MM.1S (cell line): ENCODE measurements around the gene DAND5.

Experiments used
- DNase-seq: peaks from one replicate; pipeline ENCODE4 v3.0.0-alpha.2; 2015
- H2AFZ ChIP-seq: fragments of 300-600 bp; sonication (generic); 2 replicates; pipeline ENCODE4 v1.6.0; 2016; ENCODE audit warnings: antibody characterized with exemption, low read length
- H3F3A ChIP-seq: fragments of 300-600 bp; sonication (generic); 2 replicates; pipeline ENCODE4 v1.6.1; 2016; ENCODE audit warnings: mild to moderate bottlenecking, antibody characterized with exemption, low read length, moderate library complexity, mixed read lengths; ENCODE audit not compliant: insufficient read depth
- H3K27ac ChIP-seq: fragments of 300-600 bp; sonication (generic); 2 replicates; pipeline ENCODE4 v1.5.1; 2016; ENCODE audit warnings: mild to moderate bottlenecking, low read length
- H3K27me3 ChIP-seq: fragments of 300-600 bp; sonication (generic); replicated peaks from 2 replicates; pipeline ENCODE4 v1.6.0; 2016; ENCODE audit warnings: low read length; ENCODE audit not compliant: insufficient read depth
- H3K36me3 ChIP-seq: fragments of 300-600 bp; sonication (generic); replicated peaks from 2 replicates; pipeline ENCODE4 v1.6.1; 2016; ENCODE audit warnings: mild to moderate bottlenecking, low read length, mixed read lengths; ENCODE audit not compliant: insufficient read depth
- H3K4me1 ChIP-seq: fragments of 300-600 bp; sonication (generic); 2 replicates; pipeline ENCODE4 v1.6.1; 2016; ENCODE audit warnings: low read length, mixed read lengths
- H3K4me2 ChIP-seq: fragments of 300-600 bp; sonication (generic); 2 replicates; pipeline ENCODE4 v1.6.0; 2016; ENCODE audit warnings: low read depth, low read length
- H3K4me3 ChIP-seq: fragments of 300-600 bp; sonication (generic); 2 replicates; pipeline ENCODE4 v1.5.1; 2016; ENCODE audit warnings: low read length, mixed read lengths
- H3K79me2 ChIP-seq: fragments of 300-600 bp; sonication (generic); 2 replicates; pipeline ENCODE4 v1.6.1; 2016; ENCODE audit warnings: mixed run types, low read length, mixed read lengths
- H3K9ac ChIP-seq: fragments of 300-600 bp; sonication (generic); 2 replicates; pipeline ENCODE4 v1.6.1; 2016; ENCODE audit warnings: low read length, mixed read lengths
- H3K9me2 ChIP-seq: fragments of 300-600 bp; sonication (generic); replicated peaks from 2 replicates; pipeline ENCODE4 v1.6.1; 2016; ENCODE audit warnings: mild to moderate bottlenecking, low read length, mixed read lengths; ENCODE audit not compliant: insufficient read depth
- H3K9me3 ChIP-seq: fragments of 300-600 bp; sonication (generic); replicated peaks from 2 replicates; pipeline ENCODE4 v1.6.1; 2016; ENCODE audit warnings: mild to moderate bottlenecking, low read length, mixed read lengths; ENCODE audit not compliant: insufficient read depth
- H4K20me1 ChIP-seq: fragments of 300-600 bp; sonication (generic); 2 replicates; pipeline ENCODE4 v1.6.1; 2016; ENCODE audit warnings: mild to moderate bottlenecking, low read length, moderate library complexity, mixed read lengths; ENCODE audit not compliant: insufficient read depth
- EZH2 ChIP-seq: fragments of 300-600 bp; sonication (generic); optimal IDR thresholded peaks from 2 replicates; pipeline ENCODE3; 2017; ENCODE audit warnings: low read depth, mild to moderate bottlenecking, antibody characterized with exemption, low read length, mixed read lengths
- EZH2phosphoT487 ChIP-seq: fragments of 300-600 bp; sonication (generic); IDR thresholded peaks from 2 replicates; pipeline ENCODE4 v1.6.1; 2018; ENCODE audit warnings: antibody characterized with exemption, low read length
- TF ChIP-seq, protein P1 (sequence below): fragments of 300-600 bp; sonication (generic); IDR thresholded peaks from 2 replicates; pipeline ENCODE4 v1.5.1; 2016; ENCODE audit warnings: antibody characterized with exemption, low read length, mixed read lengths

The DAND5 gene

GRCh38 chr19:12990853-12991252 is 21.5 kb downstream of the DAND5 start:
- TF ChIP-seq EZH2phosphoT487 (no peak), EZH2 (no peak)
- TF ChIP-seq, protein P1, sequence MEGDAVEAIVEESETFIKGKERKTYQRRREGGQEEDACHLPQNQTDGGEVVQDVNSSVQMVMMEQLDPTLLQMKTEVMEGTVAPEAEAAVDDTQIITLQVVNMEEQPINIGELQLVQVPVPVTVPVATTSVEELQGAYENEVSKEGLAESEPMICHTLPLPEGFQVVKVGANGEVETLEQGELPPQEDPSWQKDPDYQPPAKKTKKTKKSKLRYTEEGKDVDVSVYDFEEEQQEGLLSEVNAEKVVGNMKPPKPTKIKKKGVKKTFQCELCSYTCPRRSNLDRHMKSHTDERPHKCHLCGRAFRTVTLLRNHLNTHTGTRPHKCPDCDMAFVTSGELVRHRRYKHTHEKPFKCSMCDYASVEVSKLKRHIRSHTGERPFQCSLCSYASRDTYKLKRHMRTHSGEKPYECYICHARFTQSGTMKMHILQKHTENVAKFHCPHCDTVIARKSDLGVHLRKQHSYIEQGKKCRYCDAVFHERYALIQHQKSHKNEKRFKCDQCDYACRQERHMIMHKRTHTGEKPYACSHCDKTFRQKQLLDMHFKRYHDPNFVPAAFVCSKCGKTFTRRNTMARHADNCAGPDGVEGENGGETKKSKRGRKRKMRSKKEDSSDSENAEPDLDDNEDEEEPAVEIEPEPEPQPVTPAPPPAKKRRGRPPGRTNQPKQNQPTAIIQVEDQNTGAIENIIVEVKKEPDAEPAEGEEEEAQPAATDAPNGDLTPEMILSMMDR, result no peak
- no peaks in the 10 kb centered on the region for H4K20me1 ChIP-seq
- peaks cover 24% of the 10 kb centered on the region for H3K27me3 ChIP-seq
- H3F3A ChIP-seq, result no peaks in the 10 kb centered on the region
- no peak overlapping the region for H2AFZ ChIP-seq
- DNase-seq, result no peak
- H3K27ac ChIP-seq, result no peak overlapping the region
- H3K4me3 ChIP-seq, result no peak overlapping the region
- no peaks in the 10 kb centered on the region for H3K36me3 ChIP-seq
- H3K79me2 ChIP-seq, result no peaks in the 10 kb centered on the region
- no peak overlapping the region for H3K4me2 ChIP-seq
- H3K9me3 ChIP-seq, result no peaks in the 10 kb centered on the region
- no peak overlapping the region for H3K9ac ChIP-seq
- peaks cover 14% of the 10 kb centered on the region for H3K4me1 ChIP-seq
- H3K9me2 ChIP-seq, result no peaks in the 10 kb centered on the region

- Histone ChIP-seq H3K4me2 (no peak overlapping the region), H3K9ac (no peak overlapping the region), H3K9me2 (no peaks in the 10 kb centered on the region), H3K36me3 (no peaks in the 10 kb centered on the region), H3K9me3 (no peaks in the 10 kb centered on the region), H3K27me3 (peaks cover 29% of the 10 kb centered on the region), H3K27ac (no peak overlapping the region), H4K20me1 (no peaks in the 10 kb centered on the region), H3K4me3 (no peak overlapping the region), H3F3A (no peaks in the 10 kb centered on the region), H3K79me2 (no peaks in the 10 kb centered on the region), H2AFZ (no peak overlapping the region), H3K4me1 (peaks cover 14% of the 10 kb centered on the region)
- TF ChIP-seq EZH2phosphoT487, result no peak
- no peak for TF ChIP-seq EZH2
- TF ChIP-seq, protein P1, result no peak
- DNase-seq, result no peak
Observed at GRCh38 chr19:12991296-12991695, 21.9 kb downstream of the DAND5 start.

DNA sequence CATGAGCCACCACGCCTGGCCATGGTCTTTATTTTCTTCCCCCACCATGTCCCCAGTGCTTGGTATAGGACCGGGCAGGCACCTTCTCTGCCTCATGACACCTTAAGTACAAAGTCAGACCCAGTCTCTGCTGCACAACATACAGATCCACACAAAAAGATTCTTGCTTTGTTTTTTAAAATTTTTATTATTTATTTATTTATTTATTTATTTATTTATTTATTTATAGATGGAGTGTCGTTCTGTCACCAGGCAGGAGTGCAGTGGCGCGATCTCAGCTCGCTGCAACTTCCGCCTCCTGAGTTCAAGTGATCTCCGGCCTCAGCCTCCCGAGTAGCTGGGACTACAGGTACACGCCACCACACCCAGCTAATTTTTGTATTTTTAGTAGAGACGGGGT is 23.4 kb downstream of the DAND5 start:
- H3K4me1 ChIP-seq, result peaks cover 5% of the 10 kb centered on the region
- H3K4me3 ChIP-seq, result no peak overlapping the region
- H3K9me2 ChIP-seq, result no peaks in the 10 kb centered on the region
- no peak overlapping the region for H3K4me2 ChIP-seq
- peaks cover 43% of the 10 kb centered on the region for H3K27me3 ChIP-seq
- no peaks in the 10 kb centered on the region for H3K9me3 ChIP-seq
- H2AFZ ChIP-seq, result no peak overlapping the region
- TF ChIP-seq EZH2 (no peak), EZH2phosphoT487 (no peak)
- TF ChIP-seq, protein P1, result no peak
- no peak overlapping the region for H3K9ac ChIP-seq
- no peaks in the 10 kb centered on the region for H4K20me1 ChIP-seq
- no peaks in the 10 kb centered on the region for H3K36me3 ChIP-seq
- H3K27ac ChIP-seq, result no peak overlapping the region
- no peak for DNase-seq
- no peaks in the 10 kb centered on the region for H3F3A ChIP-seq
- no peaks in the 10 kb centered on the region for H3K79me2 ChIP-seq

GRCh38 chr19:12993562-12993961 is 24.2 kb downstream of the DAND5 start:
- TF ChIP-seq EZH2phosphoT487, result no peak
- TF ChIP-seq EZH2, result no peak
- TF ChIP-seq, protein P1, result no peak
- peaks cover 52% of the 10 kb centered on the region for H3K27me3 ChIP-seq

More at GRCh38 chr19:12993562-12993961, 24.2 kb downstream of the DAND5 start:
- DNase-seq, result no peak
- no peaks in the 10 kb centered on the region for H3K9me3 ChIP-seq
- no peaks in the 10 kb centered on the region for H4K20me1 ChIP-seq
- H3K27ac ChIP-seq, result no peak overlapping the region
- no peaks in the 10 kb centered on the region for H3K4me1 ChIP-seq
- no peak overlapping the region for H3K4me2 ChIP-seq
- no peaks in the 10 kb centered on the region for H3K9me2 ChIP-seq
- H3K79me2 ChIP-seq, result no peaks in the 10 kb centered on the region
- H3K9ac ChIP-seq, result no peak overlapping the region
- no peaks in the 10 kb centered on the region for H3K36me3 ChIP-seq
- H3F3A ChIP-seq, result no peaks in the 10 kb centered on the region
- H3K4me3 ChIP-seq, result no peak overlapping the region
- H2AFZ ChIP-seq, result no peak overlapping the region
